UCSD-AML1 (cell line): ENCODE data around the gene REL.
"Not testable (repeated sequence)": the region's sequence is repeated elsewhere in the genome, so short reads cannot be mapped to it uniquely, and the experiment has no call there.

ENCODE experiments used
- DNase-seq: peaks from one replicate; lab custom pipeline; 2025; ENCODE audit not compliant: unreplicated experiment; lab: John Stamatoyannopoulos, UW

Gene REL

DNA sequence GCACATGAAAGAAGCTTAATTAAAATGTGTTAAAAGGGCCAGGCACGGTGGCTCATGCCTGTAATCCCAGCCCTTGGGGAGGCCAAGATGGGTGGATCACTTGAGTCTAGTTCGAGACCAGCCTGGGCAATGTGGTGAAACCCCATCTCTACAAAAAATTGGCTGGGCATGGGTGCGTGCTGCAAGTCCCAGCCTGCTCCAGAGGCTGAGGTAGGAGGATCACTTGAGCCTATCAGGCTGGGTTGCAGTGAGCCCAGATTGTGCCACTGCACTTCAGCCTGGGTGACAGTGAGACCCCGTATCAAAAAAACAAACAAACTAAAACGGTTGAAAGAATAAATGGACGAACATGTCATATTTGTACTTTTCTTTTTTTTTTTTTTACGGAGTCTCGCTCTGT lies 26.0 kb downstream of the REL start:
- no peak for DNase-seq

DNA sequence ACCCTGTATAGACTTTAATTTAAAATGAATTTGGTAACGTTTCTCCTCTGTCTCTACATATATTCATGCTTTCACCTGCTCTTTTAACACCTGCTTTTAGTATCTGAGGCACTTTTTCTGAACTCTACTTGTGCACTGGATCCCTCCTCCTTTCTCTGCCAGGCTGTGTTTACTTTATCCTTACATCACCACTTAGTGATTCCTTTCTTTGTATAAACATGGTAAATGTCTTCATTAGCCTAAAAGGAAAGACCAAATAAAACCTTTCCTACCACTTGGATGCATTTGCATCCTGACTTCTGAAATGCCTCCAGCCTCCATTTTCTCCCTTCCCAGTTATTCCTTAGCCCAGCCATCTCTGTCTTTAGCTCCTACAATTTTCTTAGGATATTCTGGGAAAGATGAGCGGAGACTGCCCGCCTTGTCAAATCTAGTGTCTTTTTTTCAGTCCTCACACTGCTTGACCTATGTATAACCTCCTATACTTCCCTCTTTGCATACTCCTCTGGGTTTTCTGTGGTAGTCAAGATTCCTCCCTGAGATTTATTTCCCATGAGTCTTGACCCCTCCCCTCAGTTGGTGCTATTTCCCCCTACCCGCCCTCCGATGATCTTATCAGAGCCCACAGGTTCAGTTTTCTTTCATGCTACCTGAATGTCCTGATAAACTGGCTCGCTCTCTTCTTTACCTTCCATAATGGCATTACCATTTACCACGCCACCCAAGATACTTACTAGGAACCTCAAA lies 44.8 kb downstream of the REL start:
- no peak for DNase-seq

DNA sequence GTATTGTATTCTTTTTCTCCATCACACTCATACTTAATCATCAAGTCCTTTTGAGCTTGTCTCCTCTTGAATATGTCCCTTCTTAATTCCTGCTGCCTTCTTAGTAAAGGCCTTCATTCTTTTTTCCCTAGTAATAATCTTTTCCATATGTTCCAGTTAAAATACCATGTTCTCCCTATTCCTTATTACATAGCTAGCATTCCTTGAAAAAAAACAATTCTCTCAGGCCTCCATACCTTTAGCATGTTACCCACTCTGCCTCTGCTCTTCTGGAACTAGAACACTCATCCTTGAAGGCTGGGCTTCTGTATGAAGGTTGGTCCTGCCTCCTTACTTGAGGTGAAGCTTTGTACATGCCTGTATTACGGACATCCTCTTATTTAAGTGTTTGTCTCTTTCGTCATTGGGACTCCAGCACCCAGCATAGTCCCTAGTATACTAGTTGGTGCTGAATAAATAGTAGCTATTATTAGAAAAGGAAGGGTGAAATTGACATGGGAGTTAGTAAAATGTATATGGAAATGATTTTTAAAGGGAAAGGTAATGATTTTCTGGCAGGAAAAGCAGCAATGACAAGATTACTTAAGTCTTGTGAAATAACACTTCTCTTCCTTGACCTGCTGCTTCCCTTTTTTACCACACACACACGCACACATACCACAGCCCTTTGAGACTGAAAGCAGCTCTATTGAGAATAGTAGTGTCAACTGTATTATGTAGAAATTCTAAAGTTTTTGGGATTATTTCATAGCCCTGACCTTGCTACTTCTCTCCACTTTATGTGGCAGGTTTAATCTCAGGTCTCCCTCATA lies 45.6 kb downstream of the REL start:
- peak; percentile 11 for DNase-seq

DNA sequence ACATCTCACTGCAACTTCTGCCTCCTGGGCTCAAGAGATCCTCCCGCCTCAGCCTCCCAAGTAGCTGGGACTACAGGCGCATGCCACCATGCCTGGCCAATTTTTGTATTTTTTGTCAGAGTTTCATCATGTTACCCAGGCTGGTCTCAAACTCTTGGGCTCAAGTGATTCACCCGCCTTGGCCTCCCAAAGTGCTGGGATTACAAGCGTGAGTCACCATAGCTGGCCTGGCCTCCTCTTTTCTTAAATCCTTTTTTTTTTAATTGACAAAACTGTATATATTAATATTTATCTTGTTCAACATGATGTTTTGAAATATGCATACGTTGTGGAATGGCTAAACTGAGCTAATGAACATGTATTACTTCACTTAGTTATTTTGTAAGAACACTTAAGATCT lies 50.7 kb downstream of the REL start:
- DNase-seq = not testable (repeated sequence)

DNA sequence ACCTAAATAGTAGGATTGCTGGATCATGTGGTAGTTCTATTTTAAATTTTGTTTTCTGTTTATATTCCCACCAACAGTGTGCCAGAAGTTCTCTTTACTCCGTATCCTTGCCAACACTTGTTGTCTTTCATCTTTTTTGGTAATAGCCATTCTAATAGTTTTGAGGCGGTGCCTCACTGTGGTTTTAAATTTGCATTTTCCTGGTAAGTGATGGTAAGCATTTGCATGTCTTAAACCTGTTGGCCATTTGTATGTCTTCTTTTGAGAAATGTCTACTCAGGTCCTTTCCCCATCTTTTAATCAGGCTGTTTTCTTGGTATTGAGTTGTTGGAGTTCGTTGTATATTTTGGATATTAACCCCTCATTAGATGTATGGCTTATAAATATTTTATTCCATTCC lies 51.6 kb downstream of the REL start:
- DNase-seq = no peak

DNA sequence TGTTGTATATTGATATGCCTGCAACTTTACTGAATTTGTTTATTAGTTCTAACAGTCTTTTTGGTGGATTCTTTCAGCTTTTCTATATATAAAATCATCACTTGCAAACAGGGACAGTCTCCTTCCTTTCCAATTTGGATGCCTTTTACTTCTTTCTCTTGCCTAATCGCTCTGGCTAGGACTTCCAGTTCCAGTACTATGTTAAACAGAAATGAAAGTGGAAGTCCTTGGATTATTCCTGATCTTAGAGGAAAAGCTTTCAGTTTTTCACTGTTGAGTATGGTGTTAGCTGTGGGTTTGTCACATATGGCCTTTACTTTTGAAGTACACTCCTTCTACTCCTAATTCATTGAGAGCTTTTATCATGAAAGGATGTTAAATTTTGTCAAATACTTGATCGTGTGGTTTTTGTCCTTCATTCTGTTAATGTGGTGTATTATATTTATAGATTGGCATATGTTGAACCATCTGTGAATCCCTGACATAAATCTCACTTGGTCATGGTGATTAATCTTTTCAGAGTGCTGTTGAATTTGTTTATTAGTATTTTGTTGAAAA lies 52.9 kb downstream of the REL start:
- no peak for DNase-seq

DNA sequence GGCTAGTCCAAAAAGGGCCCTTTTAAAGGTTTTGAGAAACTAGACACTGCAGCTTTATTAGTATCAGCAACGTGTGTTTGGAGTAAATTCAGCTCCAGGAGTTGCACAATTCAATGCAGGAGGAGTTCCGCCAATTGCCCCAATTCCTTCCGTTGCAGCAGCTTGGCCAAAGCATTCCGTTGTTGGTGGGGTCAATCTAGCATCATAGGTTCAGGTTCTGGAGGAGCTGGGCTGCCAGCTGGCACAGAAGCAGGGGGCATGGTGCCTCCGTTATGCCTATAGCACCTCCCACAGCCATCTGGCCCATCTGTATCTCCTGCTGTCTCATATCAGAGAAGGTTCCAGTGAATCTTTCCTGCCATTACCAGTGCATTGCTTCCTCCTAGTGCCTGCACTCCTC lies 55.4 kb downstream of the REL start:
- DNase-seq = no peak

DNA sequence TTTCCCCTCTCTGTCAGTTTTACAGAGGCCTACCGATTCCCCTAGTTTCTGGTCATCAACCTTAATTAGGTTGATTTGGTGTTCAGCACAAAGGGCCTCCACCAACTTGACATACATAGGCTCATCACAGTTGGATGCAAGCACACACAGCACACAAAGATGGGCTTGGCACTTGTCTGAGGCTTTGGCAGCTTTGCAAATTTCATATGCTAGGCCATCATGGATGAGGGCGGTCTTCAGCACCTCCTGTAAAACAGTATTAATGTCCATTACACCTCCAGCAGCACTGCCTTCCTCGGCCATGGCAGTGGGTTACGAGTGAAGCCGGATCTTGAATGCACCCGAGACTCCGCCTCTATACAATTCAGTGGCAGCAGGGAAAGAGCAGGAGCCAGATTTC lies 56.9 kb downstream of the REL start:
- no peak for DNase-seq

DNA sequence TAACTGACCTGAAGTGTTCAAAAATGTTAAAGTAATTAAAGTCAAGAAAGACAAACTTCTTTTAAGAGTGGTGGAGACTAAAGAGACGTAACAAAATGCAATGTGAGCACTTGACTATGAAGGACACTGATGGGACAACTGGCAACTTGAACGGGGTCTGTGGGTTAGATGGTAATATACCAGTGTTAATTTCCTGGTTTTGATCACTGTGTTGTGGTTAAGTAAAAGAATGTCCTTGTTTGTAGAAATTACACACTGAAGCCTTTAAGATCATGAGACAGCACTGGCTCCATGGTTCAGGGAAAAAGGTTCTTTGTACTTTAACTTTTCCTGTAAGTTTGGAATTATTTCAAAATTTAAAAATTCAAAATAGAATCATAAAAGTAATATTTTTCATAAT lies 58.2 kb downstream of the REL start:
- DNase-seq = no peak

DNA sequence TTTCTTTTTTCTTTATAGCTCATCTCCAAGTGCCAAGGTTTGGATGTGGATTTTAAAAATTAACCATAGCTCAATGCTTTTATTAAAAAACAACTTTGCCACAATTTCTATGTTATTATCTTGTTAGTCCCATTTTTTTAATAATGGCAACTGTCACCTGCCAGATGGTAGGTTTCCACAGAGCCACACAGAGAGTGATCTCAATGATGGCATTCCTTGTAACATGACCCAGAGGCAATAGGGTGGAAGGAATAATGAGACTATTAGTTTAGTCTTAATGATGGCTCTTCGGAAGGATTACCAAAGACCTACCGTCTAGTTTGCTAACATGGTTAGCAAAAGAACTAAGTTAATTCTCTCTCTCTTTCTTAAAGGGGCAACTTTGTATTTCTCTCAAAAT lies 64.0 kb downstream of the REL start:
- DNase-seq = no peak

DNA sequence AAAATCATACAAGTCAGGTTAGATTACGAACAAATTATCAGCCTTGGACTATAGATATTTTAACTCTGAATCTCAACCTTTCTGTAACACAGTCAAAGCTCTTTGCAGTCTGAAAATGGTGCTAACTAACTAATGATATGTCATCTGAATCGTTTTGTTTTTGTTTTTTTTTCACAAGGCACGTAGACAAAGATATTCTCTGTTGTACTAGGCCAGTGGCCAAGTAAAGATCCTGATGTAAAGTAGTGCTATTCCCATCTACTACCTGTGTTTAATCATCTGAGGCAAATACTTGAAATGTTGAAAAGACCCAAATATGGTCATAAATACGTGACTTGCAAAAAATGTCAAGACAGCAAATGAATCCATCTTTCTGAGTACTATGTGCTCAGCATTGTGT lies 65.7 kb downstream of the REL start:
- no peak for DNase-seq

DNA sequence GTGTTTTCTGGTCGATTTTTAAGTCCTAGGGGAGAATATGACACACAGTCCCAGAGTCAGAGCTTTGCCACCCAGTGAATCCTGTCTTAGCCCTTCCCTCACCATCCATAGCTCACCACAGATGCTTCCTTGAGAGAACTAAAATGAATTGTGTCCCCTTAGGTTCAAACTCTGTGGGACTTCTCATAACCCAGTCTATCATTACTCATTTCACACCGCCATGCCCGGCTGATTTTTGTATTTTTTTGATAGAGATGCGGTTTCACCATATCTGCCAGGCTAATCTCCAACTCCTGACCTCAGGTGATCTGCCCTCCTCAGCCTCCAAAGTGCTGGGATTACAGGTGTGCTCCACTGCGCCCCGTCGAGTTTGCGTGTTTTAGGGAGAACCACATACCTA lies 66.8 kb downstream of the REL start:
- no peak for DNase-seq

DNA sequence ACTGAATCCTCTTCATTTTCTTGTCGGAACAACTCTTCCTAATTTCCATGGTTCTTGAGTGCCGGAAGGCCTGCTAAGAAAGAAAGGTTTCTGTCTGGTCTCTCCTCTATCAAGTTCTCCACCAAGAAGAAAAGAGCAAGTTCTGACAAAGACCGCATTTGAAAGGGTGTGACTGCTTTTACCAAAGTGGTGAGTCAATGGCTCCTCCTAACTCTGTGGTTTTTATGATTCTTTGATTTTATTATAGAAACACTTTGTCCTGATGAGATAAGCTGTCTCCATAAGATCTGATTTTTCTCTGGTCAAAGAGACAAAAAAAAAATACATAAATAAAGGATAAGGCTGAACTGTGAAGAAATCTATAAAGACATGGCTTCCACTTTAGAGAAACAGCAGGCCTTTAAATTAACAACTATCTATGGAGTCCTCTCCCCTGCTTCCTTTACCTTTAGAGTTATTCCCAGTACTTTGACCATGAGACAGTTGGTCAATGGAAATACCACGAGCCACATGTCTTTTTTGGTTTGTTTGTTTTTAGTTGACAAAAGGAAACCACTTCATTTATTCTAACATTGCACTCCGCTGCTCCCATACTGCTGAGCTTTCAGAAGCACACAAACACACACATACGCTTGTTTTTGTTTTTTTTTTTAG lies 67.7 kb downstream of the REL start:
- DNase-seq = no peak

DNA sequence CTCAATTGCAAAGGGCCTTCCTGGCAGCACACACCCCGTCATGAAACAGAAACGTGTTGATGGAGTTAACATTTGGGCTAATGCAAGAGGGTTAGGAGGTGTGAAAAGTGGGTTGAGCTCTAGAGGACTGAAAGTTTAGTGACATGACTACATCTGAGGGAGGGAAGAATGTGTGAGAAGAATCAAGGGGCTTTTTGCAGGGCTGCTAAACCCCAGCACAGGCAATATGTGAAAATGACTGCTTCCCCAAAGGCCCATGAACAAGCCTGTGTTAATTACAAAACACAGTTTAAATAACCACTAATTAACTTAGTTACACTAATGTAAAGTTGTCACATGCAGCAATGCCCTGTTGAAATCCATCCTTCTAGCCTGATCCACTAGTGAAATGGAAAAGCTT lies 72.8 kb downstream of the REL start:
- no peak for DNase-seq

DNA sequence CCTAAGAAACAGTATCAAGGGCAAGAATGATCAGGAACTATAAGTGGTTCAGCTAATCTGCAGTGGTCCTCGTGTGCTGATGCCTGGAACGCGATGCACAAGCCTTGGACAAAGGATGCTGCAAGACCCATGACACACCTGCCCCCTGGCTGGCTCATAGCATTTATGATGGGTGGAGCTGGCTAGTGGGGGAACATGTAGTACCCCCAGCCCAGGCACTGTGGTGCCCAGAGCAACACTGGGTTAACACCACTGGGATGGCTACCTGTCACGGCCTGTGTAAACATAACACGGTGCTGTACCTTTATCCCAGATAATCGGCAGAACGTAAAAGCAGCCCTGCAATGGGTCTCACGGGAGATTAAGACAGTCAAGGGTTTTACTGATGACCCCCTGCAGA lies 75.8 kb downstream of the REL start:
- no peak for DNase-seq

DNA sequence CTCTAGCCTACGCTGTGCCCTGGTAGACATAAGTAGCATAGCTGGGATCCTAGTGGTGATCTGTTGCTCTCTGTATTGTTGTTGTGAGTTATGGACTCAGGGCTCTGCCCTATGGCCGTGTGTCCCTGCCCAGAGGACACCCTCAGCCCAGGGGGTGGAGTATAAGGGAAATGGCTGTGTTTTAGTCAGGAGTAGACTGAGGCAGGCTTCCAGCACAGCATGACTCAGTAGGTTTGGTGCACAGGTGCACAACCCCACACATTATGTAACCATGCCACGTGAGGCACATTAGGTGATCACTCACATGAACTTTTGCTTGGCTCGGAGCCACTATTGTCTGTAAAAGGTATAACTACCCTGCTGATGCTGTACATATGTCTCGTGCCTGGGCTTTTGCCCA lies 76.3 kb downstream of the REL start:
- no peak for DNase-seq

DNA sequence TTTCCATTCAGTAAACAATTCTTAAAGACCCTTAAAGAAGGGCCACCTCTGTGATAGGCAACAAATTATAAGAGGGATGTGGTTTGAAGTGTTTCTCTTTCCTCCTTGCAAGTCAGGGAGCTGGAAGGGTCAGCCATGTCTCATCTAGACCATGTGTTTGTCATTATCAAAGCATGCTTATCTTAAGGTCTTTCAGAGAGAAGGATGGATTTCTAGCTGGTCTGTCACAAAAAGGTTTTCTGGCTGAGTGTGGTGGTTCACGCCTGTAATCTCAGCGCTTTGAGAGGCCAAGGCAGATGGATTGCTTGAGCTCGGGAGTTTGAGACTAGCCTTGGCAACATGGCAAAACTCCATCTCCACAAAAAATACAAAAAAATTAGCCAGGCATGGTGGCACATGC lies 77.0 kb downstream of the REL start:
- no peak for DNase-seq

DNA sequence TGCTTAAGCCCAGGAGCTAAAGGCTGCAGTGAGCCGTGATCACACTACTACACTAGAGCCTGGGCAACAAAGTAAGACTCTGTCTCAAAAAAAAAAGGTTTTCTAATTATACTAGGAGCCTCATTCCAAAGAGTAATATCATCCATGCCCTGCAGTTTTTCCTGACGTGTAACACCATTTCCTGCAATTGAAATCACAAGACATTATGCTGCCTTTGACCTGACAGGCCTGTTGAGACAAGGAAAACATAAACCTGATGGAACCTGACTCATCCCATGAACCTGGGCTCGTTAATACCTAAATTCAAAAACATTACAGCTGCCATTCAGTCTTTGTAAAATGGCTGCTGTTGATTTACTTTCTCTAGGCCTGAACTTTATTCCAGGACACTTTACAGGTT lies 77.4 kb downstream of the REL start:
- no peak for DNase-seq

DNA sequence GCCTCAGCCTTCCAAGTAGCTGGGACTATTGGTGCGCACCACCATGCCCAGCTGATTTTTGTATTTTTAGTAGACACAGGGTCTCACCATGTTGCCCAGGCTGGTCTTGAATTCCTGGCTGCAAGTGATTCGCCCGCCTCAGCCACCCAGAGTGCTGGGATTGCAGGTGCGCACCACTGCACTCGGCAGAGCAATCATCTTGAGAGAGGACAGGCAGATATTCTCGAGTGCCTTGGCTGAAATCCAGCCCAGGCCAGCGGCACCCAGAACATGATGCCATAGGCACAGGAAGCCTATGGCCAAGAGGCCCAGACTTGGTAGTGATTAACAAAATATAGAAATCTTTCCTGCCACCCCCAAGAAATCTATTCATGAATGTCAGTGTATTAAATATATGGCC lies 78.1 kb downstream of the REL start:
- no peak for DNase-seq

DNA sequence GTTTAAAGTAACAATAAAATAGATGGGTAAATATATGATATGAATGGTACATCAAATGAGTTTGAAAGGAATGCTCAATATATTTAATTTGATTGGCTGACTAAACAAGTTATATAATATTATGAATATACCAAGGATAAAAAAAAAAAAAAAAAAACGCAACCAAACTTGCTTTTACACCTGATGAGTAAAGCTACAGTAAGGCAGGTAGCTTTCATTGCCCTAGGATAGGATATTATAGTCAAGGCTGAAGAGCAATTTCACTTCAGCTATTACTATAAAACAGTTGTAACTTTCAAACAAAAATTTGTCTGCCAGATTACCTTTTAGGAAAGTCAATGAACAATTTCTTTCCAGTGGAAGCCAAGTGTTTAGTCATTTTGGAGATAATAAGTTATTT lies 79.3 kb downstream of the REL start:
- DNase-seq = no peak

DNA sequence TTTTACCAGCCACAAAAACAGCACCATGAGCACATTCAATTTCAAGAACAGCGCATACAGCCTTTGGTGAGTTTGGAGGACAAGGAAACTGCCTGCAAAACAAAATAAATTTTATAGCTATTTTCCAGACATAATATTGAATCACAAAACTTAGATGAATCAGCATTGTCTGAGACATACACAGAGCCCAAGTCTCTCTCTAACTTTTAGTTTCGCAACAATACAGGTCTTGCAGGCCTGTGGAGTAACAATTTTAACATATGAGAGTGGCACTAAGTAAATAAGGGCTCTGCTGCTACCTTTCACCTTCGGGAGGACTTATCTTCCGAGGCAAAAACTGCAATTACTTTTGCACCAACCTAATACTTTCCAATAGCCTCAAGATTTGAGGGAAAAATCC lies 80.1 kb downstream of the REL start:
- no peak for DNase-seq

DNA sequence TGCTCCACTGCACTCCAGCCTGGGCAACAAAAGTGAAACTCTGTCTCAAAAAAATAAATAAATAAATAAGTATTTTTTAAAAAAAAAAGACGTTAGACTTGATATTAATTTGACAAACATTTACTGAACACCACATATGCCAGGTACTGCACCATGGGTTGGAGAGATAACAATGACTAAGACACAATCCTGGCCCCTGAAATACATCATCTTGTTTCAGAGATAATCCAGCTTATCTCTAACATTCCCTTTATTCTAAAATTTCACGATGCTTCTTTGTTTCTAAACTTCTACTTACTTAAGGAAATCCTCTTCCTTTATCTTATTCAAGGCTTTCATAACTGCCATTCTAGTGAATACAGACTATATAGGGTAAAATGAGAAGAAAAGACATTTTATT lies 81.2 kb downstream of the REL start:
- no peak for DNase-seq
